Esophagus squamous epithelium (tissue), 5 donors: ENCODE data around the gene MRPS6. TPM values are rescaled to one million over a fixed set of nuclear protein-coding genes. Genes with fewer than 3 reads are reported as not detected.

Experiments
- DNase-seq: peaks from one replicate; lab custom pipeline; 2025; lab: John Stamatoyannopoulos, UW
- H3K27ac ChIP-seq, 4 donors: fragments of 200-600 bp; sonication (generic); one replicate each; pipeline ENCODE4 v1.5.1; 2016 to 2019; ENCODE audit warnings: mild to moderate bottlenecking in 1 of 4
- H3K27me3 ChIP-seq, 4 donors: fragments of 200-600 bp; sonication (generic); 1 replicate in 3 of 4; 2 replicates in 1 of 4; pipeline versions ENCODE4 v1.5.1 to v1.6.0; 2017 to 2021; ENCODE audit warnings: antibody characterized with exemption in 1 of 4
- H3K36me3 ChIP-seq, 3 donors: fragments of 200-600 bp; sonication (generic); one replicate each; pipeline ENCODE4 v1.5.1; 2016 to 2019
- H3K4me1 ChIP-seq, 3 donors: fragments of 200-600 bp; sonication (generic); one replicate each; pipeline ENCODE4 v1.5.1; 2017 to 2019
- H3K4me3 ChIP-seq, 4 donors: fragments of 200-600 bp; sonication (generic); 1 replicate in 3 of 4; 2 replicates in 1 of 4; pipeline ENCODE4 v1.5.1; 2016 to 2019; ENCODE audit warnings: mild to moderate bottlenecking in 2 of 4, moderate library complexity in 1 of 4
- H3K9me3 ChIP-seq, 3 donors: fragments of 200-600 bp; sonication (generic); one replicate each; pipeline ENCODE4 v1.5.1; 2016 to 2019
- CTCF ChIP-seq, 6 experiments: fragments of 450-650 bp in 4 of 6; fragments of 200-600 bp in 2 of 6; sonication (generic) in 2 of 6; IDR thresholded peaks; one replicate each; pipeline ENCODE4 v1.5.1; 2016 to 2019; ENCODE audit warnings: antibody characterized with exemption in 6 of 6, mild to moderate bottlenecking in 4 of 6, moderate library complexity in 4 of 6
- POLR2A ChIP-seq, 4 donors: fragments of 450-650 bp; IDR thresholded peaks; one replicate each; pipeline ENCODE4 v1.6.1; 2017; ENCODE audit warnings: antibody characterized with exemption in 4 of 4, mild to moderate bottlenecking in 4 of 4, moderate library complexity in 3 of 4
- WGBS, 2 donors: methylation state at CpG; one replicate each; pipeline ENCODE4 v1.1.5; 2018; 5-methylcytosine and 5-hydroxymethylcytosine counted together
- intact Hi-C: fragments of 100-400 bp; cut with DNase I; formaldehyde crosslinking; loops from one replicate; pipeline ENCODE4 v1.15.0; 2022
- total RNA-seq, 4 donors: library from RNA; depleted of rRNA; stranded (reverse); fragments of >200 nt; gene quantifications; one replicate each; pipeline ENCODE4 v1.1.0, GENCODE V29; 2016
- donor health status: DM: yes; HTN: yes; CAD: no.

Gene MRPS6
- total RNA-seq, 4 donors from 2014 or later, result 13.4 to 32.2 (median 20.1) TPM

DNA sequence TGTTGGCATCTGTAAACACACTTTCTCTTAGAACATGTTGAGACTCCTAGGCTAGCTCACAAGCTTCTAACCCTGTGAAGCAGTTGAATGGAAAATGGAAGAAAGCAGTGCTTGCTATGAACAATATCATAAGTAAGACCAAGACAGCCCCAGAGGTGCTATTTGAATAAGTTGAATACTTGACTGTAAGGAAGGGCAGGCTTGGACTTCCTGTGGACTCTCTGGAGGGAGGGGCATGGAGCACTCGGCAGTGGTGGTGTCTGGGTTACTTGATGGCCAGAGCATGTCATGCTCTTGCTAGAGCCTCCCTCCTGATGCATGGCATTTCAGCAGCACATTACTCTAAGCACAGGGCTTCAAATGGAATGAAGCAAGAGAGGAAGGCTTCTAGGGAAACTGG is 60.0 kb downstream of the MRPS6 start:
- peaks cover 5 to 52% (median 48%) of the 10 kb centered on the region in 3 donors for H3K4me1 ChIP-seq
- TF ChIP-seq POLR2A (IDR thresholded peaks at IDR 0.05) (no peak), CTCF (IDR thresholded peaks at IDR 0.05) (no peak)
- WGBS, 2 donors, result 38 to 67% methylated on average over 1 of the region's 1 CpG
- intact Hi-C loops, result no loop called here
- no peaks in the 10 kb centered on the region for H3K9me3 ChIP-seq
- no peak overlapping the region for H3K4me3 ChIP-seq
- DNase-seq, result no peak
- H3K27ac ChIP-seq, result no peak overlapping the region
- H3K27me3 ChIP-seq, result no peaks in the 10 kb centered on the region
- H3K36me3 ChIP-seq, result peaks cover 0 to 27% (median 0%) of the 10 kb centered on the region in 3 donors

GRCh38 chr21:34133802-34134201 is 60.4 kb downstream of the MRPS6 start:
- no peak for DNase-seq
- intact Hi-C loops, result no loop called here
- Histone ChIP-seq H3K27me3 (no peaks in the 10 kb centered on the region), H3K27ac (no peak overlapping the region), H3K4me3 (no peak overlapping the region), H3K9me3 (no peaks in the 10 kb centered on the region), H3K4me1 (peaks cover 3 to 48% (median 44%) of the 10 kb centered on the region in 3 donors), H3K36me3 (peaks cover 0 to 27% (median 0%) of the 10 kb centered on the region in 3 donors)
- 85 to 86% methylated on average over 2 of the region's 2 CpGs for WGBS, 2 donors
- no peak for TF ChIP-seq POLR2A (IDR thresholded peaks at IDR 0.05)
- peak in 1 of 6 experiments; percentile 28 for TF ChIP-seq CTCF (IDR thresholded peaks at IDR 0.05)

- TF ChIP-seq POLR2A (IDR thresholded peaks at IDR 0.05), result no peak
- no peak for TF ChIP-seq CTCF (IDR thresholded peaks at IDR 0.05)
- no peak overlapping the region for H3K4me3 ChIP-seq
- 94 to 99% methylated on average over 4 to 5 of the region's 5 CpGs for WGBS, 2 donors
These were observed 62.0 kb downstream of the MRPS6 start for GRCh38 chr21:34135330-34135729.

DNA sequence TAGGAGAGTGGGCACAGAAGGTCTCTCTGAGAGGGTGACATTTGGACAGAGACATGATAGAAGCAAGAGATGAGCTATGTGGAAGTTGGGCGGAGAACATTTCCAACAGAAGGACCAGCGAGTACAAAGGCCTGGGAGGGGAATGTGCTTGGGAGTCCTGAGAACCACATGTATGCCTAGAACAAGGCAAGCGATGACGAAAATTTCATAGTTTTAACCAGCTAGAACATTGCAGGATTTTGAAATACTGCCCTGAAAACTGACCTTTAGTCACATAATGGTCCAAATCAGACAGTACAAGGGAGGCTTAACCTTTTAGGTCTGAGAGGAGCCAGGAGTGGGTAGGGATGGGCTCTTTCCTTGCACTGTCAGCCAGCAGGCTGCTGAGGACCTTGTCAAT is 68.0 kb downstream of the MRPS6 start:
- 92 to 97% methylated on average over 4 of the region's 4 CpGs for WGBS, 2 donors
- TF ChIP-seq CTCF (IDR thresholded peaks at IDR 0.05) (no peak), POLR2A (IDR thresholded peaks at IDR 0.05) (no peak)
- intact Hi-C loops, result no loop called here

More at GRCh38 chr21:34135330-34135729, 62.0 kb downstream of the MRPS6 start:
- Histone ChIP-seq H3K4me1 (peaks cover 0 to 33% (median 29%) of the 10 kb centered on the region in 3 donors), H3K9me3 (no peaks in the 10 kb centered on the region), H3K27me3 (no peaks in the 10 kb centered on the region), H3K36me3 (peaks cover 0 to 27% (median 0%) of the 10 kb centered on the region in 3 donors), H3K27ac (no peak overlapping the region)
- intact Hi-C loops, result no loop called here
- no peak for DNase-seq

DNA sequence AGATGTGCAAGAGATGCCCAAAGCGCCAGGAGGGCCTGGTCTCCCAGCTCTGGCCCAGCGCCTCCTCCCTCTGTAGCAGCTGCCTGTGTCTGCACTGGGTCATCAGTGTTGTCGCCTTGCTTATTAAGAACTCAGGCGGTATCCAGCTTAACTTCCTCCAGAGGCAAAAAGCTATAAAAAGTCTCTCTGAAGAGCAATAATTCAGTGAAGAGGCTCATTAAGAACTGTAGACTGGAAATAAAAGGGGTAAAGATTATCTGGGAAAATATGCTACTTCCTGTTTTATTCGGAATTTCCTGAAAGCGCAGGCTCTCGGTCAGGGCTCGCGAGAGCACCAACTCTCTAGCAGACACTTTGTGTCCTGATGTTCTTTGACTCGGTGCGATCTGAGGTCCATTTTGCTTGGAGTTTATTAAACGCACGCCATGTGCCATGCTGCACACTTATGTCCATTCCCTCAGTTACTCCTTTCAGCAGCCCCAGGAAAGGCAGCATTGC is 70.4 kb downstream of the MRPS6 start:
- 86 to 99% methylated on average over 11 of the region's 13 CpGs for WGBS, 2 donors
- Histone ChIP-seq H3K4me1 (no peaks in the 10 kb centered on the region), H3K27ac (no peak overlapping the region), H3K9me3 (peaks cover 0 to 9% (median 3%) of the 10 kb centered on the region in 3 donors), H3K4me3 (no peak overlapping the region), H3K27me3 (no peaks in the 10 kb centered on the region), H3K36me3 (peaks cover 0 to 35% (median 0%) of the 10 kb centered on the region in 3 donors)
- no peak for TF ChIP-seq POLR2A (IDR thresholded peaks at IDR 0.05)
- no peak for TF ChIP-seq CTCF (IDR thresholded peaks at IDR 0.05)
- no peak for DNase-seq
- intact Hi-C loops, result no loop called here

More for the DNA sequence above, 68.0 kb downstream of the MRPS6 start:
- H3K9me3 ChIP-seq, result peaks cover 0 to 9% (median 3%) of the 10 kb centered on the region in 3 donors
- H3K27me3 ChIP-seq, result no peaks in the 10 kb centered on the region
- no peaks in the 10 kb centered on the region for H3K4me1 ChIP-seq
- H3K4me3 ChIP-seq, result no peak overlapping the region
- DNase-seq, result no peak
- H3K36me3 ChIP-seq, result peaks cover 0 to 41% (median 0%) of the 10 kb centered on the region in 3 donors
- H3K27ac ChIP-seq, result no peak overlapping the region
